NCI-H748 treated with DMSO at 0.1 percent for 48 hours (cell line): ENCODE measurements around the gene PPM1E.
"Not testable (repeated sequence)": the region's sequence is repeated elsewhere in the genome, so short reads cannot be mapped to it uniquely, and the experiment has no call there.

Source experiments
- DNase-seq: peaks from one replicate; lab custom pipeline; 2025; lab: John Stamatoyannopoulos, UW

The PPM1E gene

DNA sequence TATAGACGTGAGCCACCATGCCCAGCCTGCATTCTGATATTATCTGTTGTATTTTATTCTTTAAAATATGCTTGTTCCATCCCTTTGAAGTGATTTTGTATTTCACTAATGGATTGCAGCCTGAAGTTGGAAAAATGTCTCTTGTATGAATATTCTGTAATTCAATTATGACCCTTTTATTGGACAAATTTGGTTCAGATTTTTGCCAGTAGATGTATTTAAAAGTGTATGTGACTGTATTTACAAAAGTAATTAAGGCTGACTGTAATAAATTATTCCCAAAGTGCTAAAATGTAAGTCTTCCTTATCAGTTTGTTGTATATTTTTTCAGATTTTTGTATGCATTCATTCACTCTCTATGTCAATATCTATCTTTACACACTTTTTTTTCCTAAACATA lies 23.8 kb downstream of the PPM1E start:
- no peak for DNase-seq

DNA sequence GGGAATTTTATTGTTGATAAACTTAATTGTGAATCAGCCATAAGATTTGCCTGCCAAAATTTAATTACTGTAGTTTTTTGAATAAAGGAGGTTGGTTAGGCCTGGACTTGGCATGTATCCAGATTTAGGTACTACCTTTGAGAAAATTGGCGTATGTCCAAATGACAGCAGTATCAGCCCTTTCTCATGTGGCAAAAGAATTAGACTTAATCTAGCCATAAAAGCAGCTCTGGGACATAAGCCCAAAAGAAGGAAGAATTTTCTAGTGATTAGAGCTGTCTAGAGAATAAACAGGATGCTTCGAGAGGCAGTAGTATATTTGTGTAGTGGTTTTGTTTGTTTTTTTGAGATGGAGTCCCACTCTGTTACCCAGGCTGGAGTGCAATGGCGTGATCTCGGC lies 27.7 kb downstream of the PPM1E start:
- no peak for DNase-seq

DNA sequence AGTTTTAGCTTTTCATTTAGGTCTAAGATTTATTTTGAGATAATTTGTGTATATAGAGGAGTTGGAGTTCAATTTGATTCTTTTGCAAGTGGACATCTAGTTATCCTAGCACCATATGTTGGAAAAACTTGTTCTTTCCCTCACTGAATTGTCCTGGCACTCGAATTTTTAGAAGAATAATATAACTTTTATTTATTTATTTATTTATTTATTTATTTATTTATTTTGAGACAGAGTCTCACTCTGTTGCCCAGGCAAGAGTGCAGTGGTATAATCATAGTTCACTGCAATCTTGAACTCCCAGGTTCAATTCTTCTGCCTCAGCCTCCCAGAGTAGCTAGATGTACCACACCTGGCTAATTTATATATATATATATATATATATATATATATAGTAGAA lies 29.4 kb downstream of the PPM1E start:
- DNase-seq, result no peak

DNA sequence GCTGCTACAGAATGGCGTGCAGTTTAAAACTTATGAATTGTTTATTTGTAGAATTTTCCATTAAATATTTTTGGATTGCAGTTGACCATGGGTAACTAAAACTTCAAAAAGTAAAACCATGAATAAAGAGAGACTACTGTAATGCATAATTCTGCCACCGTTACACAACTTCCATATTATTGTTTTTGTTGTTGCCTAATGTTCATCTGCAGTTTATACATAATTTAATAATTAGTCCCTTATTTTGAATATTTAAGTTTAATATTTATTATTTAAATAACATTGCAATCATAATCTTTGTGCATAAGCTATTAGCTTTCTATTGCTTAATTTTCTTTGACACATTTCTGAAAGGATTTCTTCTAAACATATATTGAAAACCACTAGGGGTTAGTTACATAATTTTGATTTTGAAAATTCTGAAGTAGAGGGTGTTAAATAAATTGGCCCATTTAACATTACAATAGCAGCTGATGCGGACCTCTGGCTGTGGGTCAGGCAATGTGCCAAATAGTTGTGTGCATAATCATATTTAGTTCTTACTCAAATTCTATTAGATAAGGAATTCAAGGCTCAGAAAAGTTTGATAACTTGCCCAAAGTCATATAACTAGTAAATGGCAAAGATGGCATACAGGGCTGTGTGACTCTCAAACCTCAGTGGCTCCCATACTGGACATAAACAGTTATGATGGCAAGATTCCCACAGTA lies 31.1 kb downstream of the PPM1E start:
- no peak for DNase-seq

DNA sequence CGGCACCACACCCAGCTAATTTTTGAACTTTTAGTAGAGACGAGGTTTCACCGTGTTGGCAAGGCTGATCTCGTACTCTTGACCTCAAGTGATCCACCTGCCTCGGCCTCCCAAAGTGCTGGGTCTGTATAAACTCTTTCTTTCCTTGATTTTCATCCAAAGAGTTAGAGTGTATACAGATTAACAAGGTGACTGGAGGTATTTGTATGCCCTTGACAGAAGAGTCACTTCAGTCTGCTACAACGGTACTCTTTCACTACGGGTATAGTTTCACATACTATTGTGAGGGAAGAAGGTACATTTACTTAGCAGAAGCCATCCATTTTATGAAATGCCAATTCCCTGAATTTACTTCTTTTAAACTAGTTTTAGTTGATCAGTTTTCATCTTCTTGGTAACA lies 32.5 kb downstream of the PPM1E start:
- no peak for DNase-seq

DNA sequence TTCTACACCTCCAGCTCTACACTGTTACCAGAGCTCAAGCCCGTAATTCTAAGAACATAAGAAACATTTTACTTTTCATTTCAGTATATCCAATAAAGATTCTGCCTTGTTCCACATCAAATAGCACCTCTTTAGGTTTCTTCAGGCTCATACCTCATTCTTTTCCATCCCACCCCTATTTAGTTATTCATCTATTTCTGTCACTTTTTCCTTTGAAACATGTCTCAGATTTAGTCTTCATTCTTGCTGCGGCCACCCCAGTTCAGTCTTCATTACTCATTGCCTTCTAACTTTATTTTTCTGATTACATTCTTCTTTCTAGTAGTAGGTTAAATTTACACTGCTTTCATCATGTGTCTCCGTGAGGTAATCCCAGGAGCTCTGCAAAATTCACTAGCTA lies 33.5 kb downstream of the PPM1E start:
- DNase-seq, result no peak

DNA sequence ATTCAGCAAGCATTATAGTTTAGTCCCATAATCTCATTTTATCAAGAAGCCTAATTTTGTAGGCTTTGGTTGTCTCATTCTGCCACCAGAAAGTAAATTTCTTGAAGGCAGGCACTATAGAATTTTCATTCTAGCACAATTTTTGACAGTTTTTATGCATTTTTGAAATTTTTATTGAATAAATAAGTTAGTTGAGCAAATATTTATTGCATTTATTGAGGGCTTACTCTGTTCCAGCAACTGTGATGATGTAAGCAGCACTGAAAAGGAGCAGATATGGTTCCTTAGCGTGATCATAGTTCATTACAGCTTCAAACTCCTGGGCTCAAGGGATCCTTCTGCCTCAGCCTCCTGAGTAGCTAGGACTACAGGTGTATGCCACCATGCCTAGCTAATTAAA lies 34.2 kb downstream of the PPM1E start:
- DNase-seq, result no peak

DNA sequence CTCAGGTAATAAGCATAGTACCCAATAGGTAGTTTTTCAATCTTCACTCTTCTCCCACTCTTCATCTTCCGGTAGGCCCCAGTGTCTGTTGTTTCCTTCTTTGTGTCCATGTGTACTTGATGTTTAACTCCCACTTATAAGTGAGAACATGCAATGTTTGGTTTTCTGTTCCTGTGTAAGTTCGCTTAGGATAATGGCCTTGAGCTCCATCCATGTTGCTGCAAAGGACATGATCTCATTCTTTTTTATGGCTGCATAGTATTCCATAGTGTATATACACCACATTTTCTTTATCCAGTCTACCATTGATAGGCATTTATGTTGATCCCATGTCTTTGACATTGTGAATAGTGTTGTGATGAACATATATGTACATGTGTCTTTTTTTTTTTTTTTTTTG lies 38.9 kb downstream of the PPM1E start:
- not testable (repeated sequence) for DNase-seq

DNA sequence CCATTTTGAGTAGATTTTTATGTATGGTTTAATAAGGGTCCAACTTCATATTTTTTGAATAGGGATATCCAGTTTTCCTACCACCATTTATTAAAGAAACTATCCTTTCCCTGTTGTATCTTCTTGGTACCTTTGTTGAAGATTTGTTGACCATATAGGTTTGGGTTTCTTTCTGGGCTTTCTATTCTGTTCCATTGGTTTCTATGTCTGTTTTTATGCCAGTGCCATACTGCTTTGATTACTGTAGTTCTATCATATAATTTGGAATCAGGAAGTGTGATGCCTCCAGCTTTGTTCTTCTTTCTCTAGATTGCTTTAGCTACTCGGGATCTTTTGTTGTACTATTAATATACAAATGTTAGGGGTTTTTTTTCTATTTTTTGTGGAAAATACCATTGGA lies 46.5 kb downstream of the PPM1E start:
- no peak for DNase-seq

DNA sequence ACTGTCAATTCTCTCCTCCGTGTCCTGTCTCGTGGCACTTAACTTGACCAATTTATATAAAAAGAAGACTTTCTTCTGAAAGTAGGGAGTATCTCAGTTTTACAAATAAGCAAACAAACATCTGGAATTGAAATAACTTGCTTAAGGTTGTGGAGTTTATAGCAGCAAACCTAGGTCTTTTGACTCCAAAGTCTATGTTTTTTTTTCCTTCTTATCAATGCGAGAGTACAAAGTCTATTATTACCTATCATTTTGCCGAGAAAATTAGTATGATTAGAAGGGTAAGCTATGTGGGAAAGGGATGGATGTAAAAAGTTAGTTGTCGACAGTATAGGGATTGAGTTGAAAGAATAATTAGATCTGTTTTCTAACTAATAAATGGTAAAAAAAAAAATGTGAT lies 50.4 kb downstream of the PPM1E start:
- no peak for DNase-seq

DNA sequence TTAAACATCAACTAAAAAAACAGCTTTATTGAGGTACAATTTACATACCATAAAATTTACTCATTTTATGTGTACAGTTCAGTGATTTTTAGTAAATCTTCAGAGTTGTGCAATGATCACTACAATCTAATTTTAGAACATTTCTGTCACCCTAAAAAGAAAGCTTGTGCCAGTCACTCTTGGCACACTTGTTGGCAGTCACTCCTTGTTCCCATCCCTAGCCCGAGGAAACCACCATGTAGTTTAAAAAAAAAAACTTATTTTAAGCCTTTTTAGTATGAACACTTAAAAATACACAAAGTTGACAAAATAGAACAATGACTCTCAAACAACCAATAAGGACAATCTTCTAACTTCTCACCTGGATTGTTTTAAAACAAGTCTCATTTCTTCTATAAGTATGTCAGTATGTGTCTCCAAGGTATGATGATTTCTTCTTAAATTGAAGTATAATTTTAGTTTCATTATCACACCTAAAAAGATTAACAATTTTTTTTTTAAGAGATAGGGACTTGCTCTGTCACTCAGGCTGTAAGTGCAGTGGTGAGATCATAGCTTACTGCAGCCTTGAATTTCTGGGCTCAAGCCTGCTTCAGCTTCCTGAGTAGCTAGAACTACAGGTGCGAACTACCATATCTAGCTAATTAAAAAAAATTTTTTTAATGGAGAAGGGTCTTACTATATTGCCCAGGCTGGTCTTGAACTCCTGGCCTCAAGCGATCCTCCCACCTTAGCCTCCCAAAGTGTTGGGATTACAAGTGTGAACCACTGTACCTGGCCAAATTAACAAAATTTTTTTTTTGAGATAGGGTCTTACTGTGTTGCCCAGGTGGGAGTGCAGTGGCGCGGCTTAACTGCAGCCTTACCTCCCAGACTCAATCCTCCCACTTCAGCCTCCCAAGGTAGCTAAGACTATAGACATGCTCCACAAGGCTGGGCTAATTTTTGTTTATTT lies 53.2 kb downstream of the PPM1E start:
- DNase-seq, result no peak

DNA sequence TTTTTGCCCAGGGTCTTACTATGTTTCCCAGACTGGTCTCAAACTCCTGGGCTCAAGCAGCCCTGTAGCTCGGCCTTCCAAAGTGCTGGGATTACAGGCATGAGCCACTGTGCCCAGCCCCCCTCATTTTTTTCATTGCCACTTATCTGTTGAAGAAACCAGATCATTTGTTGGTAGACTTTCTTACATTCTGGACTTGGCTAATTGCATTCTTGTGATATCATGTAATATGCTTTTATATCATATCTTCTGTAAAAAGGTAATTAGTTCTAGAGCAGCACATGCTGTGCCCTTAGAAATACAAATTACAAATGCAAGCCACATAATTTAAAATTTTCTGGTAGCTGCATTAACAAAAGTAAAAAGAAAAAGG lies 53.9 kb downstream of the PPM1E start:
- no peak for DNase-seq

DNA sequence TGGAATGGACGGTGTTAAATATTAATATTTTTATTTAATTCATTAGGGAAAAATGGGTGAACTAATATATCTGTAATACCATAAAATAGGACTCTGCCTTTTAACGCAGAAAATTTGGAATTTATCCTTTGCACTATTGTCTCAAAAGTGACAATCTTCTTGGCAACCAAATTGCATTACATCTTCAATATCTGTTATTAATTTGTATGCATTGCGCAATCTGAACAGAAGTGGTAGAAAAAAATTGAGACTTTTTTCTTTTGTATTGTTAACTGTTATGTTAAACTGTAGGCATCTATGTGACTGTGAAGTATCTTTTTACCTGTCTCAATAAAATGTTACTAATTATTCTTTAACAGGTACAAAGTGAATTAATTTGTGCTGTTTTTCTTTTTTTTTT lies 55.6 kb downstream of the PPM1E start:
- DNase-seq, result no peak

DNA sequence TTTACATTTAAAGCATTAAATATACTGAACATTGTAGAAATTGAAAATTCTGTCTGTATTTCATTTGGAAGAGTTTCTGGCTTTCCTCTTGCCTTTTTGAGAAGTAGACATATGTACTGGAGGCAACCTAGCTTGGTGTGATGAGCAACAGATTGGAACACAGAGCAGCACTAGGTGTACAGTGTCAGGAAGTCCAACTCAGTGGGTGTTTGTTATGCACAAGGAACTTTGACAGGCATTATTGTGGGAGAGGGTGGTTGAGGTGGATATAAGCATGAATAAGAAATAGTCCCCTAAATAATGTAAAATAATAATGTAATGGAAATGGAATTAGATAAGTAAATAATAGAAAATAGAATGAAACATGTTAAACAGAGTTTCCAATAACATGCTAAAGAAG lies 58.1 kb downstream of the PPM1E start:
- DNase-seq, result no peak

DNA sequence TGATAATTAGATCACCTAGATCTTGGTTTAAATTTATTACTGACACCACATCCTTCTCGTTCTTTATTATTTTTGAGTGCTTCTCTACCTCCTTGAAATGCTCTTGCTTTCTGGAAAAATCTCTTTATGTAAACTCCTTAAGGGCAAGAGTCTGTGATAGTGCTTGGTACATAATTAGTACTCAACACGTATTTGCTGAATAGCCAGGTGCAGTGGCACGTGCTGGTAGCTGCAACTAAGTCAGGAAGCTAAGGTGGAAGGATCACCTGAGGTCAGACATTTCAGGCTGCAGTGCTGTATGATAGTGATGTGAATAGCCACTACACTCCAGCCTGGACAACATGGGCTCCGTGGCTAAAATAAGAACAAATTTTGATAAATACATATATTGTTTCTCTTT lies 63.0 kb downstream of the PPM1E start:
- DNase-seq, result no peak

DNA sequence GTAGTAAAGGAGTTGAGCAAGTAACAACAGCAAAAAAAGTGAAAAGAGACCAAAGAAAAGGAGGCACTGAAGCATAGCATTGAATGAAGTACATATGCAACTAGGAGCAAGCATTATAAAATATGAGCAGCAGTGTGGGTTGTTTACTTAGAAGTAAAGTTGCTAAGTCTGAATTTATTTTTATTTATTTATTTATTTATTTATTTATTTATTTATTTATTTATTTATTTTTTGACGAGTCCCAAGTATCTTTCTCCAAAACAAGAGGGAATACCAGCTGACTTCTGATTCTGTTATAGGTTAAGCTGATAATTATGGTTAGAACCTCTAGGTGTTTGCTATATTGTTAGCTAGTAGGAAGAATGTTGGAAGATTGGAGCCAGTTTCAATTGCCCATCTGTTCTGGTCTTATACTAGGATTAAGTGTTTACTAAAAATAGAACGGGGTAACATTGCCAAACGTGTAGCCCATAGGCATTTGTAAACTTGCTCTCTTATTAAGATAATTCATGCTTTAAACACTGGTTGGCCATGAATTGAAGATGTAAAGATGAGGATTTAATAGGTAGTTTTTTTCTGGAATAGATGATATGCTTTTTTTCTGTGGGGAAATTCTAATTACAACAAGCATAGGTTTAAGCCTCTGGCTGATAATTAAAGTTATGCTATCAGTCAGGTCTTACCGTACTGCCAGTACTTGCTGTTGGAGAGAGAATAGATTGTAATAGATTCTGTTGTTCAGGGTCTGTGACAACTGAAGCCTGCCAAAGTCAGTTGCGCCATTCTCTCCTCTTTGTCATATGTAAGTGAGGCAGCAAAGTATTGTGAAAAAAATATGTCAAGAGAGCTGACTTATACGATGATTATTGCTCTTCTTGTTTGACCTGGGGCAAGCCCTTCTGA lies 66.7 kb downstream of the PPM1E start:
- no peak for DNase-seq

DNA sequence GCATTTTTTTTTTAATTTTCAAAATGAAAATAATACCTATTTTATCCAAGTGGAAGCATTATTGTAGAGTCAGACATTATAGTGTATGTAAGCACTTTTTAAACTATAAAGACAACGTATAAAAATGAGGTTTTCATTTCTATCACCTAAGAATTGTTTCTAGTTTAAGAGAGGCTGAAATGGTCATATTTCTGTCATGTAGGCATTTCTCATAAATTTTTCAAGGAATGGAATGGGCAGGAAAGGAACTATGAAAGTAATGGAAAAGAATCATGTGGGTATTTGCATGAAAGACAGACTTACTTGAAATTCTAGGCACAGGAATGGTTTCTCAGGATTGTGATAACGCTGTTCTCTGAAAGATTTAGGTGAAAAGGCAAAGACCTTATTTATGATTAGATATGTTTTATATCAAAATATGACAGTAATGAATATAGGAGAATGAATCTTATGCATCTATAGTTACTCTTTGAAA lies 67.4 kb downstream of the PPM1E start:
- no peak for DNase-seq

DNA sequence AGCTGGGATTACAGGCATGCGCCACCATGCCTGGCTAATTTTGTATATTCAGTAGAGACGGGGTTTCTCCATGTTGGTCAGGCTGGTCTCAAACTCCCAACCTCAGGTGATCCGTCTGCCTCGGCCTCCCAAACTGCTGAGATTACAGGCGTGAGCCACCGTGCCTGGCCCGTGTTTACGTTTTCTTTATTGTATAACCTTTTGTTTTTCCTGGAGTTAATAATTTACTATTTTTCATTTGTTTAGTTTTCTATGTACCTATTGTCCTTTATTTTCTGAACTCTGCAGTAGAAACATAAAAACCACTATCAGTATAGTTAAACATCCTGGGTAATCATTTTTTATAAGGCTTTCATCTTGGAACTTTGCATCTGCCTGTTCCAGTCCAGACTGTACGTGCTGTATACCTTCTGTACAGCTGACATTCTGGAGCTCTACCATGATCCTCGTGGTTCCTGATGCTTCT lies 73.6 kb downstream of the PPM1E start:
- DNase-seq, result no peak

DNA sequence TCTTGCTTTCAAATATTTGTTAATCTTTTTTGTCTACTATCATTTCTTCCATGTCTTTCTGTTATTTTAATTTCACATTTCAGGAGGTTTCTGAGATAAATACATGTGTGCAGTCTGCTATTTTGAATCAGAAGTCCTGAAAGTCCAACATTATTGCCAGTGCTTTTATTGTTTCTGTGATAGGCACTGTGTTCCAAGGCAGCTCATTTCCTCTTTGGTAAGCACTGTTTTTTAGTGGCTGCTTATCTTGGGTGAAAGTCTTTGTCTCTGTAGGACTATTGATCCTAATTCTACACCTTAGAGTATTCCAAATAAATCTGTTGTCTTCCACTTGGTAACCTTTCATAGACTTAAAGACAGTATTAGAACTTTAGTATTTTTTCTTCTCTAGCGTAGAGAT lies 76.1 kb downstream of the PPM1E start:
- no peak for DNase-seq

DNA sequence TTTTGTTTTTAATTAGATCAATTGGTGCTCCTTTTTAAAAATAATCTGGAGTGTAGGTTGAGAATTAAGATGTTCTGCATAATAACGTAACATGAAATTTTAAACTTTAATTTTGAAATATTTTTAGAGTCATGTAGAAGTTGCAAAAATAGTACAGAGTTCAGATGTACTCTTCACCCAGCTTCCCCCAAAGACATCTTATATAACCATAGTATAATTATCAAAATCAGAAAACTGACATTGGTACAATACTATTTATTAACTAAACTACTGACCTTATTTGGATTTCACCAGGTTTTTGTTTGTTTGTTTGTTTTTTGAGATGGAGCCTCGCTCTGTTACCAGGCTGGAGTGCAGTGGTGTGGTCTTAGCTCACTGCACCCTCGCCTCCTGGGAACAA lies 76.9 kb downstream of the PPM1E start:
- DNase-seq, result no peak

DNA sequence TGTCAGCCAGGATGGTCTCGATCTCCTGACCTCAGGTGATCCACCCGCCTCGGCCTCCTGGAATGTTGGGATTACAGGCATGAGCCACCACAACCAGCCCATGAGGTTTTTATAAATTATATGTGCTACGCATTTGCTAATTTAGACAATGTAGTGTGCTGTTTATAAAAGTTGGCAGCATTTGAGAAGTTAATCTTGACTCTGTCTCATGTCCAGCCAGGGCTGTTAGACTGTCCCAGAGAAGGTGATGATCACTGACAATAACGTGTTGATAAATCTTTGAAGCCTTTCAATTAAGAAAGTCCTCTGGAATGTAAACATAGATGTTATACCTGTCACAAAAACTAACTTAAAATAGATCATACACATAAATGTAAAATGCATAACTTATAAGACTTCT lies 82.0 kb downstream of the PPM1E start:
- no peak for DNase-seq
